MM.1S (cell line): ENCODE data around the gene CMIP.

Source experiments
- CTCF ChIP-seq: fragments of 300-600 bp; sonication (generic); IDR thresholded peaks from 2 replicates; pipeline ENCODE4 v1.5.1; 2016; ENCODE audit warnings: antibody characterized with exemption, low read length, mixed read lengths
- EZH2 ChIP-seq: fragments of 300-600 bp; sonication (generic); optimal IDR thresholded peaks from 2 replicates; pipeline ENCODE3; 2017; ENCODE audit warnings: low read depth, mild to moderate bottlenecking, antibody characterized with exemption, low read length, mixed read lengths
- EZH2phosphoT487 ChIP-seq: fragments of 300-600 bp; sonication (generic); IDR thresholded peaks from 2 replicates; pipeline ENCODE4 v1.6.1; 2018; ENCODE audit warnings: antibody characterized with exemption, low read length

GRCh38 chr16:81604960-81605383, 160.4 kb downstream of the CMIP start:
- TF ChIP-seq CTCF (no peak), EZH2phosphoT487 (no peak), EZH2 (no peak)
